Smooth muscle cell (in vitro differentiated cells): ENCODE measurements around the gene TBX20. TPM values are rescaled to one million over a fixed set of nuclear protein-coding genes. Genes with fewer than 3 reads are reported as not detected.
A peak's percentile ranks its signal among the peaks of the same experiment; 100 is the strongest.

Experiments
- DNase-seq: peaks from one replicate; lab custom pipeline; 2025; ENCODE audit not compliant: unreplicated experiment; lab: John Stamatoyannopoulos, UW
- H2AFZ ChIP-seq: fragments of 200-600 bp; sonication (generic); 2 replicates; pipeline ENCODE4 v1.6.0; 2016; ENCODE audit warnings: antibody characterized with exemption, low read depth, mild to moderate bottlenecking
- H3F3A ChIP-seq: fragments of 200-600 bp; sonication (generic); 2 replicates; pipeline ENCODE4 v1.6.0; 2017; ENCODE audit warnings: antibody characterized with exemption, low read depth
- H3K27ac ChIP-seq: fragments of 200-600 bp; sonication (generic); 2 replicates; pipeline ENCODE4 v1.5.1; 2016; ENCODE audit warnings: low read depth, mild to moderate bottlenecking
- H3K27me3 ChIP-seq: fragments of 200-600 bp; sonication (generic); 2 replicates; pipeline ENCODE4 v1.6.1; 2016; ENCODE audit warnings: low read depth, mild to moderate bottlenecking
- H3K36me3 ChIP-seq: fragments of 200-600 bp; sonication (generic); 2 replicates; pipeline ENCODE4 v1.5.1; 2016; ENCODE audit warnings: low read depth
- H3K4me1 ChIP-seq: fragments of 200-600 bp; sonication (generic); 2 replicates; pipeline ENCODE4 v1.5.1; 2016; ENCODE audit warnings: low read depth
- H3K4me2 ChIP-seq: fragments of 200-600 bp; sonication (generic); 2 replicates; pipeline ENCODE4 v1.6.0; 2016; ENCODE audit warnings: mild to moderate bottlenecking
- H3K4me3 ChIP-seq: fragments of 200-600 bp; sonication (generic); 2 replicates; pipeline ENCODE4 v1.5.1; 2016; ENCODE audit warnings: mild to moderate bottlenecking
- H3K79me2 ChIP-seq: fragments of 200-600 bp; sonication (generic); 2 replicates; pipeline ENCODE4 v1.6.0; 2016; ENCODE audit warnings: low read depth, mild to moderate bottlenecking
- H3K9ac ChIP-seq: fragments of 200-600 bp; sonication (generic); 2 replicates; pipeline ENCODE4 v1.6.0; 2016; ENCODE audit warnings: low read depth
- H3K9me3 ChIP-seq: fragments of 200-600 bp; sonication (generic); replicated peaks from 2 replicates; pipeline ENCODE4 v1.5.1; 2016; ENCODE audit warnings: low read depth
- H4K20me1 ChIP-seq: fragments of 200-600 bp; sonication (generic); 2 replicates; pipeline ENCODE4 v1.6.0; 2016; ENCODE audit warnings: low read depth
- CTCF ChIP-seq: fragments of 200-600 bp; sonication (generic); IDR thresholded peaks from 2 replicates; pipeline ENCODE4 v1.5.1; 2017; ENCODE audit warnings: borderline replicate concordance, mild to moderate bottlenecking, antibody characterized with exemption; ENCODE audit not compliant: insufficient read depth, poor library complexity, severe bottlenecking
- WGBS: methylation state at CpG from one replicate; pipeline ENCODE4 v1.1.7; 2016; ENCODE audit warnings: low lambda C conversion rate; 5-methylcytosine and 5-hydroxymethylcytosine counted together
- polyA plus RNA-seq: library from polyadenylated mRNA; unstranded; fragments of >200 nt; fragmentation: Nextera tagmentation; extraction: Ambion mirVana; gene quantifications from 2 replicates; pipeline ENCODE4 v1.2.1, GENCODE V29; 2016
- total RNA-seq: library from RNA; depleted of rRNA; stranded (reverse); fragments of >200 nt; gene quantifications from 2 replicates; pipeline ENCODE4 v1.2.3, GENCODE V29; 2014

TBX20 gene
- total and polyA plus RNA-seq, 2 experiments from 2014 or later = 4.3 to 58.4 TPM

- no peaks in the 10 kb centered on the region for H3K36me3 ChIP-seq
- H4K20me1 ChIP-seq = peaks cover 70% of the 10 kb centered on the region
- no peak overlapping the region for H3K9ac ChIP-seq
- H3K4me2 ChIP-seq = peak overlapping the region; percentile 86
- H3K79me2 ChIP-seq = peaks cover 98% of the 10 kb centered on the region
- no peaks in the 10 kb centered on the region for H3K9me3 ChIP-seq
- no peak for DNase-seq
- H3K27me3 ChIP-seq = no peaks in the 10 kb centered on the region
- peaks cover 22% of the 10 kb centered on the region for H3K4me1 ChIP-seq
- peak overlapping the region; percentile 28 for H3K27ac ChIP-seq
- no peak overlapping the region for H2AFZ ChIP-seq
- H3K4me3 ChIP-seq = peak overlapping the region; percentile 74
- TF ChIP-seq CTCF = no peak
- 10% methylated on average over 2 of the region's 2 CpGs for WGBS
- peaks cover 9% of the 10 kb centered on the region for H3F3A ChIP-seq
Observed at GRCh38 chr7:35250452-35250851, 3.4 kb downstream of the TBX20 start.

- Histone ChIP-seq H3K4me2 (peak overlapping the region; percentile 86), H3K9ac (no peak overlapping the region), H3K36me3 (no peaks in the 10 kb centered on the region), H3K9me3 (no peaks in the 10 kb centered on the region), H3K4me1 (peaks cover 23% of the 10 kb centered on the region), H3K27ac (peak overlapping the region; percentile 28), H3F3A (peaks cover 7% of the 10 kb centered on the region), H4K20me1 (peaks cover 75% of the 10 kb centered on the region), H3K27me3 (no peaks in the 10 kb centered on the region), H2AFZ (no peak overlapping the region), H3K4me3 (peak overlapping the region; percentile 74), H3K79me2 (peaks cover 98% of the 10 kb centered on the region)
- no peak for TF ChIP-seq CTCF
- WGBS = 4% methylated on average over 5 of the region's 5 CpGs
- DNase-seq = no peak
Observed at GRCh38 chr7:35249537-35249907, 4.4 kb downstream of the TBX20 start.

- Histone ChIP-seq H3K27ac (peak overlapping the region; percentile 86), H3K27me3 (no peaks in the 10 kb centered on the region), H3K4me3 (peak overlapping the region; percentile 74), H3K9ac (peak overlapping the region; percentile 22), H2AFZ (no peak overlapping the region), H3K4me1 (peaks cover 23% of the 10 kb centered on the region), H3K9me3 (no peaks in the 10 kb centered on the region), H3K4me2 (peak overlapping the region; percentile 86), H3F3A (peaks cover 4% of the 10 kb centered on the region), H3K36me3 (no peaks in the 10 kb centered on the region), H4K20me1 (peaks cover 79% of the 10 kb centered on the region), H3K79me2 (peaks cover 100% of the 10 kb centered on the region)
- TF ChIP-seq CTCF = no peak
- 8% methylated on average over 21 of the region's 21 CpGs for WGBS
- DNase-seq = no peak
Observed at GRCh38 chr7:35248576-35249536, 5.0 kb downstream of the TBX20 start.
